Stimulated activated naive CD8-positive, alpha-beta T cell treated with anti-CD3 and anti-CD28 coated beads, Interleukin-15, Interleukin-2, amounts not matched to agents 100 U/mL and 50 U/mL, for 24 hours (primary cell): ENCODE data around the gene PRDM16.

Source experiments
- ATAC-seq: fragments of 150-1000 bp; cut with Tn5 transposase; one replicate; pipeline ENCODE4 v1.10.0; 2021
- DNase-seq: peaks from one replicate; pipeline ENCODE4 v3.0.0; 2021

PRDM16 gene

DNA sequence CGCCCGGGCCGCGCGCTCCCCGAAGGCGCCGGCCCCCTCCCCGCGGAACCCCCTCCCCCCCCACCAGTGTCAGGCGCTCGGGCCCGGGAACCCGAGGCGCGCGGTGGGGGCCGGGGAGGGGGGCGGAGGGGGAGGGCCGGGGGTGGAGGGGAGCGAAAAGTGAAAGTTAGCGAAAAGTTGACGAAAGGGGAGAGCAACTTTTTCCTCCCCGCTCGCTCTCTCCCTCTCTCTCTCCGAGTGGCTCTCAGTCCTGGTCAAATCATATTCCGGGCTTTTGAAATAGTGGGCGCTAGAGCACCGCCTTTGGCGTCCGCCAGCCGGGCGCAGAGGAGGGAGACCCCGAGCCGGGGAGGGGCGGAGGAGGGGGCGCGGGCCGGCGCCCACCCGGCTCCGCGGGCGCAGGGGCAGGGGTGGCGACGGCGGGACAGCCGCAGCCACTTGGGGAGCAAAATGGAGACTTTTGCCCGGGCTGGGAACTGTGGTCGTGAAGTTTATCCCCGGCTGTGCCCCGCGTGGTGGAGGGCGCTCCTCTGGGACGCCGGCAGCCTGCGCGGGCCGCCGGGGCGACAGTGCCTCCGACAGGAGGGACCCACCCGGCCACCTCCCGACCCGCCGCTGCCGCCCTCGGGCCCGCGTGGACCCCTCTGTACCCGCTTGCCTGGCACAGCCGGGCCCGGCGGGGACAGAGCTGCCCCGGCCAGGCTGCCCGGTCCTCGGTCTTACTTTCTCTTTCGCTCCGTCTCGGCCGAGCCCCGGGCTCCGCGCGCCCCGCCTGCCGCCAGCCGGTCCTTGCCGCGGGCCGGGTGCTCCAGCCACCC is 697 bp downstream of the PRDM16 start:
- DNase-seq (no peak), ATAC-seq (no peak)

DNA sequence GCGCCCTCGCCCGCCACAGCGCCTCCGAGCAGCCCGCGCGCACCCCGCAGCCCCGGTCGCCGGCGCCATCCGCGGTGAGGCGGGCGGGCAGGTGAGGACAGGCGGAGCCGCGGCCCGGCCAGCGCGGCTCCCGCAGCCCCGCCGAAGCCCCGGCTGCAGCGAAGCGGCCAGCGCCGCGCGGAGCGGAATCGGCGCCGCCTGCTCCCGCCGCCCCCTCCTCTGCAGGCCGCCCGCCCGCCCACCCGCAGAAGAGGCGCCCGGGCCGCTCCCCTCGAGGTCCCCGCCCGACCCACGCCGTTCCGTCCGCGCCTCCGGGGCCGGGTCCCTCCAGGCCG is 1.3 kb downstream of the PRDM16 start:
- ATAC-seq (no peak), DNase-seq (no peak)

DNA sequence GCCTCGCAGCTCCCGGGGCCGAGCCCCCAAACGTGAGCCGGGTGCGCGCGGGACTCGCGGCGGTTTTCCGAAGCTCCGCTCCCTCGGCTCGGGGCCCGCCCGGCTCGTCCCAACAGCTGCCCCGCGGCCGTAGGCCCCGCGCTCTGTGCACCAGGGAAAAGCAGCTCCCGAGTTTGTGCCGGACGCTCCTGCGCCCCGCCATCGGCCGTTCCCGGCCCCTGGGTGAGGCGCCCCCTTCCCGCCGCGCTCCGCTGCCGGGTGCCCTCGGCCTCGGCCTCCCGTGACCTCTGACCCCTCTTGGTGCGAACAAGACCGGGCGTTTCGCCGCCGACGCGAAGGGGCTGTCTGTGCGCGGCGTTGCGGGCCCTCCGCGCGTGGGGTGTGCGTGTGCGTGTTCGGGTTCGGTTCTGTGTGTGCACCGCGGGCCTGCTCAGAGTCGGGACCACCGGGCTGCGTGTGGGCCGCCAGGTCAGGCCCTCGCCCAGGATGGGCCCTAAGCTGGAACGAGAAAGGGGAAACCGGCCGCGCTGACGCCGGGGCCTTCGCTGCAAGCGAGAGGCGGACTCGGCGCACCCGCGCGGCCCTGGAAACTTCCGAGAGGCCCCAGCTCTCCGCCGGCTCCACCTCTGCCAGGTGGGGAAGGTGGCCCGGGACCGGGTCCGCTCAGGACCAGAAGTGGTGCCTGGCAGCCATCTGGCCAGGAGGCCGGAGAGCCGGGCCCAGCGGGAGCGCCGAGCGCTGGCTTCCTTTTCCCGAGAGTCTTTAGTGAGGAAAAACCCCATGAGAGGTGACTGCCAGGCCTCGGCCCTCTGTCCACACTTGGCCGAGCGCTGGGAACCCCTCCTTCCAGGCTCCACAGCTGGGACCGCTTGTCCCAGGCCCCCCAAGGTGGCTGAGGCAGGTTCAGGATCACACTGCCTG is 1.9 kb downstream of the PRDM16 start:
- ATAC-seq (no peak), DNase-seq (no peak)

DNA sequence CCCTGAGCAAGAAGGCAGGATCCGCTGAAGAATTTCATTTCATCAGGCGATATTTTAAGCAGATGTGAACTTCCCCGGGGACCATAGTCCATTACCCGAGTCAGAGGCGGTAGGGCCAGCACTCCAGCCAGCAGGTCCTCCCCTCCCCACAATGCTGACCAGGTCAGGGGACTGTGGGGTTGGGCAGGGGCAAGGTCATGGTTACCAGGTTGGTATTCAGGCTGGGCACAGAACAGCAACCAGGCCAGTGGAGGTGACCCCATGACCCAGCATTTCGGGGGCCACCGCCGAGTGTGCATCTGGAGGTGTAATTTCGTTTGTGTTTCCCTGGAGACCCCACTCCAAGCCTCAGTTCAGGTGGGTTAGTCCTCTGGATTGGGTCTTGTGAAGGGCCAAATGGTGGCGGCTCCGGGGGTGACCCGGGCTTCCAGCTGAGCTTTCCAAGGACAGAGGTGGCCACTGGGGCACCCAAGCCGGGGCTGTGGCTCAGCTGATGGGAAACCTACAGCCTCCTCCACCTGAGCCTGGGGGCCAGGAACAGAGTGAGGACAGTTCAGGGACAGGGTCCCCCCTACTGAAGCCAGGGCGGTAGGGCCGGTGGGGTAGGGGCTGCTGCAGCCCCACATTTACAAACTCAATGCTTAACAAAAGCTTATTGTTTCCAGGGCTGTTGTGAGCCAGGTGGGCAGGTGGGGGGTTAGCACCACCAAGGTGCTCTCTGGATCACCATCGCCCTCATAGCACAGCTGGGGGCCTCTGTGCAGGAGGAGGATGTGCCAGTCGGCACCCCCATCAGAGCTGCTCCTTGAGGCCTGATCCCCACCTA is 2.8 kb downstream of the PRDM16 start:
- DNase-seq (no peak), ATAC-seq (no peak)

DNA sequence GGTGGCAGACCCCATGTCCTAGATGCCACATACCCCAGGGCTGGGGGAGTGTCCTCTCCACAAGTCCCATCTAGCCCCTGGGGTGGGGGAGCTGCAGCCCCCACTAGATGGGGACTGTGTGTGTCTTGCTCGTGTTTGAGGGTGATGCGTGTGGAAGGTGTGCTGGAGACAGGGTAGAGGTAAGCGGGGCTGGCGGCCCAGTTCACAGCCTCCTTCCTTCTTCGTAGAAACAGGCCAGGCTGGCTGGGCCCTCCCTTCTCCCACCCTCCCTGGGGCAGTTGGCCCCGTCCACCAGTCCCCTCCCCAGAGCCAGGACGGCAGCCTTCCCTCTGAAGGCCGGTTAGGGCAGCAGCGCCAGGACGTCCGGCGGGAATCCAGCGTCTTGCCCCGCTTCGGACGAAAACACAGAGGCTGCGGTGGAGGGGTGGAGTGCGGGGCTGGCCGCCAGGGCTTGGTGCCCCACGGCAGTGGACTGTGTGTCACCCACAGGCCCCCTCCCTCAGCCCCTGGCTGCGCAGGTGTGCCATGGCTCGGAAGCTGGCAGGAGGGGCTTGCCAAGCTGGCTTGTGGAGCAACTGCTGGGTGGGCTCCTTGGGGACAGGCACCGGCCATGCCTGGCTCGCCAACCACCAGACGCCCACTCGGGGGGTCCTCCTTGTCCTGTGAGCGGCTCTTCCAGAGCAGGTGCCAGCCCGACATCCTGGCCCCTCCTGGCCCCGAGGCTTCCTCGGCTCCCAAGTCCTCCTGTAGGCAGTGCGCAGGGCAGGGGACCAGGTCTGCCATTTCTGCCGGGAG is 3.6 kb downstream of the PRDM16 start:
- no peak for DNase-seq
- ATAC-seq, result no peak

DNA sequence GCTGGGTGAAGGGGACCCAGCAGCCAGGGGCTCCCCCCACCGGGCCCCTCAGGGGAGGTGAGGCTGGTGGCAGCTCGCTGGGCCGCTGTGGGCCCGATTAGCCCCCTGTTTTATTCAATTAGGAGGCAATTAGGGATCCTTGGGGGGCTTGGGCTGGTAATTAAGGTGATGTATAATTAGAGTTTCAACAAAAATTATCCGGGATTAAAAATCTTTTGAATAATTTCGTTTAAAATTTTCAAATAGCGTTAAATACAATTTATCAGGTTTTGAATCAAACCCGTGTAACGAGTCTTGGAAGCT is 4.1 kb downstream of the PRDM16 start:
- no peak for ATAC-seq
- no peak for DNase-seq

DNA sequence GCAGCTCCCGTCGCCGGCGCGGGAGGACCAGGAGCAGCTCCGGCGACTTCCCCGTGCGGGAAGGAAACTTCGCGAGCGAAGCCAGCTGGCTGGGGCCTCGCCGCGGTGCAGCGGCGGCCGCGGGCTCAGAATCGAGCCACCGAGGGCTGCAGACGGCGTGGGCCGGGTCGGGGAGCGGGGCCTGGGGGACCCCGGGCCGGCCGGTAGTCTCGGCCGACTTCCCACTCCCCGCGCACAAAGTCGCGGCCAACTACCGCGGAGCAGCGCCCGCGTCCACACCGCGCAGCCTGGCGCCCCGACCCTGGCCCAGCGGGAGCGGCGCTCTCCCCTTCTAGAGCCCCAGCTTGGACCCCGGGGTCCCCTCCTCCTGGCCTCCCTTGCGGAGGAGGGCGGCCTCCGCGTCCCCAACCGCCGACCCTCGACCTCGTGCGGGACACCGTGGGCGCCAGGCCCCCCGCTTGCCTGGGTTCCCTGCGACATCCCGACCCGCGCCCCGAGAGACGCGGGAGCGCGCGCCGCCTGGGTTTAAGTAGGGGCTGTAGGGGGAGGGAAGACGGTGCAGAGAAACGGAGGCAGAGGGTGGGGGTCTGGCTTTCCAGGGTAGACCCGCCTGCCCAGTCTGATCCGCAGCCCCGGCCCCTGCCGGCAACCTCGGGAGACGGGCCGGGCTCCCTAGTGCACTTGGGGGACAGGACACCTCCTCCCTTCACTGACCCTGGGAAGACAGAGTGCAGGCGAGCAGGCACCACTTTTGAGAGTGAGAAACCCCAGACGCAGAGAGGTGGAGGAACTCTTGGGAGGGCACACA is 4.7 kb downstream of the PRDM16 start:
- no peak for DNase-seq
- no peak for ATAC-seq

DNA sequence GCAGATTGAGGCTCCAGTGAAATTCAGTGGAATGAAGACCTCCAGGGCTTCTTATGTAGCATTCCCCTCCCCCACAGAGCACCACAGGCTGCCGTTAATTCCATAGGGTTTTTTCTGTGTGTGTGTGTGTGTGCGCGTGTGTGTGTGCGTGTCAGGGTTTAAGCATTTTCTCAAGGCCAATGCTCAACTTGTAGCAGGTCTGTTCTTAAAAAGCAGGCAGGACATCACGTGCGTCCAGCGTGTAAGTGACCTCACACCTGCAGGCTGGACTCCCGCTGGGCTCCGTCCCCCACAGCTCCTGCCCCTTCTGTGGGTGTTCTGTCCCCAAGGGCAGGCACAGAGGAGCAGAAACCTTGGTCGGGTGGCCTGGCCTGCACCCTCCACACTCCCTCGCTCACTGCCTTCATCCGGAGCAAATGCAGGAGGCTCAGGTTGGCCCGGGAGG is 5.3 kb downstream of the PRDM16 start:
- ATAC-seq (no peak), DNase-seq (no peak)

DNA sequence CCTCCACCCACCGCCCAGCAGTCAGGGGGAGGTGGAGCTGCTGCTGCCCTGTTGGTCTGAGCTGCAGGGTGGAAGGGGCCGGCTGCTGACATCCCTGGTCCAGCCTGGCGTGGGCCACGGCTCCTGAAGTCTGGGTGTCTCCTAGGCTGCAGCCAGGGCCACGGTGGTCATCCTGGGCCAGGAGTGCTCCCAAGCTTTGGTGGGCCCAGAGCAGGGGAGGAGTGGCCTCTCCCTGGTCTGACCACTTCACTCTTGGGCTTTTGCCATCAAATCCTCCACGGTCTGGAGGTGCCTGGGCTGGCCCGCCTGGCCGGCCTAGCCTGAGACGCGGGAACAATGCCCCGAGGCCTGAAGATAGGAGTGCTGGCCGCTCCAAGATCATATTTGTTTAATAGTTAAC is 5.8 kb downstream of the PRDM16 start:
- ATAC-seq, result no peak
- DNase-seq, result no peak

DNA sequence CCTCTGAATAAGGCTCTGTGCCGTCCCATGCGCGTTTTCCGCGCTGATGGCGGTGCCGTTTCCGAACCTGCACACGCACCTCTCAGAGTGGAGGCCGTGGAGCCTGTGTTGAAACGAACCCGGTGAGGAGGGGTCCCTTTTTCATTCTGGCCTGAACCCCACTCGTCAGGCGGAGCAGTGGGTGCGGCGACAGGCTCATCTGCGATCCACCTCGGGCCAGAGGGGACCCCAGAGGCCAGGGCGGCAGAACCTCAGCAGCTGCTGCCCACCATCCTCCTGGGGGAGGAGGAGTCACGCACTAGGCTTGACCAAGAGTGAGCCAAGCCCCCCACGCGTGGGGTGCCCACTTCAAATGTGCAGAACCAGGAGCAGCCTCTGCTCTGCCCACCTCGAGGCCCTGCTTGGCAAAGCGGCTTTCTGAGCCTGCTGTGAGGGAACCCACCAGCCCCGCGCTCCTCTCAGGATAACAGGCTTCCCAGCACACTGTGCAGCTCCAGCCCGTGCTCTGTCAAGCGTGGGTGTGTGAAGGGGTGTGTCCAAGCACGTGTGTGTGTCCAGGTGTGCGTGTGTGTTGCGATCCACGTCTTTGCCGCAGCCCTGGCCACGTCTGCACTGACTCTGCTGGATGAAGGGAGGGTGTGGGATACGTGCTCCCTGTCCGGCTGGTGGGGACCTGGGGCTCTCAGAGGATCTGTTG is 6.8 kb downstream of the PRDM16 start:
- DNase-seq, result no peak
- ATAC-seq, result no peak

DNA sequence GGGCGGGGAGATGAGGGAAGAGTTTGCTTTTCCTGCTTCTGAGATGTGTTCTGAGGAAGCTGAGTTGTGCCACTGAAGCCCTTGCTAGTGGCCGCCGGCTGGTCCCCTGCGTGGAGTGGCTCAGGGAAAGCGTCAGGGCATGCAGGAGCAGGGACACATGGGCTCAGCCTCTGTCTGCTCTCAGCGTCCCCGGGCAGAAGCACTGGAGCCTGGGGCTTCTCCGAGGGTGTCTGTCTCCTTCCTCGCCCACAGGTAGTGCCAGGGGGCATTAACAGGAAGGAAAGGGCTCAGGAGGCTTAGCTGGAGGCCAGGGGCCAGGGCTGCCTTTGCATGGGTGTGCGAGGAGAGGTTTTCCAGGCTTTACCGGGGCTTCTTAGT is 7.3 kb downstream of the PRDM16 start:
- ATAC-seq (no peak), DNase-seq (no peak)

DNA sequence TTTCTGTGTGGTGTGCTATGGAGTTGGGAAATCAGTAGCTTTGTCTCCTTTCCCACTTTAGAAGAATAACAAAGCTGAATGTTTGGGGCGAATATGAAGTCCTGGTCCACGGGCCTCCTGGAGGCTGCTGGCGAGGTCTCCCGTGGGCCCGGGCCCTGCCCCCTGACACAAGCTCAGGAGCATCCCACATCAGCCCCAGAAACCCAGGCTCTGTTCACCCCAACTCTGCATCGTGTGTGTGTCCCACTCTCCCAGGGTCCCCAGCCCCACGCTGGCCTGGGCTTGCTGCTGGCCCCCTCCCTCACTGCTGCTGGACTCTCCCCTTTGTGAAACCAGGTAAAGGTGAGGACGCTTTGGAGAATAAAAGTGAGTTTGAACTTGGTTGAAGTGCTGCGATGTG is 8.1 kb downstream of the PRDM16 start:
- no peak for ATAC-seq

DNA sequence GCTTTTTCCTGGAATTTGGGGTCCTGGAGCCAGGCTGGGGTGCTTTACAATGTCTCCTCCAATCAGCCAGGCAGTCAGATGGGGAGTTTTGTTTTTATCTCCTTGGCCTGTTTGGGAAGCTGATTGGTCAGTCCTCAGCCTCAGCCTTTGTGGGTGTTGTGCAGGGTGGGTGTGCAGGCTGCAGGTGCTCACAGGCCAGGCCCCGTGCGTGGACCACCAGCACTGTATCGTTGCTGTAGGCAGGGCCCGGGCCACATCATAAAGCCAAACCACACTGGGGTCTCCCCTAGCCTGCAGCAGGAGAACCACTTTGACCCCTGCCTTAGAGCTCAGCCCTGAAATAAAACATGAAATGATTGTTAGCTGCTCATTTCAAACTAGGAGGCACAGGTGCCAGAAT is 8.6 kb downstream of the PRDM16 start:
- ATAC-seq (no peak), DNase-seq (no peak)

More for the DNA sequence above, 8.1 kb downstream of the PRDM16 start:
- no peak for DNase-seq

DNA sequence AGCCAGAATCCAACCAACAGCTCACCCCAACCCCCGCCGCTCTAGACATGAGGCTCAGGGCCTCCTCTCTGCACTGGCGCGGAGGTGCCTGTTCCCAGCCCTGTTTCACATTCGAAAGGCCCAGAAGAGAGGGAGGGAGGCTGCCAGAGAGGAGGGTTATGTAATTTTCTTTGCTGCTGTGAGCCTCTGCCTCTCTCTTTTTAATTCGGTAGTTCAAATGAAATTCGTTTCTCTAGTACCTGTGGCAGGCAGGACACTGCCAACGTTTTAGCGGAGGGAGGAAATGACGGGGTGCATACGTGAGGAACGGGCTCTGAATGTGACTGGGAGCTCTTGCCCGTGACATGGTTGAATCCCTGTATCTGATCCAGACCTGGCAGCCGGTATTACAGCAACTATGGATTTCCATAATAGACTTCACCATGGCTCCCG is 9.4 kb downstream of the PRDM16 start:
- no peak for ATAC-seq

DNA sequence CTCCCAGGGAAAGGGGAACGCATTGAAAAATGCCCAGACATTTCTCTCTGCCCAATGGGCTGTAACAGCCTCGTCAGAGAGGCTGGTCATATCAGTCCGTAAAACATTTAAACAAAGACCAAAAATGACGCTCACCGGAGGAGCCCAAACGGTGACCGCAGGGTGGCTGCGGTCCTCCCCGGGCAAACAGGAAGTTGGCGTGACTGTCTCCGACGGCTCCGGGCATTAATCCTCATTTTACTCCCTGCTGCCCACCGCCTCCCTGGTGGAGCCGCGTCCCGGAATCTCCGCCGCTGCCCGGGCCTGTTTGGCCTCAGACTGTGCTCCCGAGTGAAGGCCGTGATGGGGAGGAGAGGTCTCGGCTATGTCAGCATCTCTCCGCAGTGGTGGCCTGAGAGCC is 9.9 kb downstream of the PRDM16 start:
- no peak for DNase-seq
- ATAC-seq, result no peak

More for the DNA sequence above, 9.4 kb downstream of the PRDM16 start:
- DNase-seq, result no peak

DNA sequence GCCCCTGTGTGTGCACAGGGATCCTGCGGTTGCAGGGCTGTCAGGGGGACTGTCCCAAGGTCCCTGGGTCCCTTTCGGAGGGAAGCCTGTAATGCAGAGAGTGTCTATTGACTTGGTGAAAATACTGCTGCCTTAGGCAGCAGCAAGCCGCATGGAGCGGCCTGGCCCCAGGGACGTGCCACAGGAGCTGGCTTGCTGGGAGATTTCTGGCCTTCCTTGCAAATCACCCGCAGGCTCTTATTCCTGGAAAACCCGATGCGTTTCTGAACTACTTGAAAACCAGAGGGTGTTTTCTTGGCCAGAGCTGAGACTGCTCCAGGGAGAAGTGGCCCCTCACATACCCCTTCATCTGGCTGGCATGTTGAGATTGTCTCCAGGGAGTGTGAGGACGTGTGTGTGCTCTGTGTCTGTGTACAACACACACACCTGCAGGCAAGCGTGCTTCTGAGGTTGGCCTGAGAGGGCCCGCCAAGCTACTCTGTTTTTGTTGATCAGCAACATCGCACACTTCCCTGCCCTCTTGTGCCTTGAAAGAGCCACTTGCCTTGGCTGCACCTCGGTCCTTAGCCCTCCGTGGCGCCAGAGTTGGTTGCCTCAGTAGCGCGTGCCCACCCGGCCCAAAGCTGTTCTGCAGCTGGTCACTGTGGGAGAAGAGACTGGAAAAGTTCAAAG is 10.5 kb downstream of the PRDM16 start:
- DNase-seq (no peak), ATAC-seq (no peak)

DNA sequence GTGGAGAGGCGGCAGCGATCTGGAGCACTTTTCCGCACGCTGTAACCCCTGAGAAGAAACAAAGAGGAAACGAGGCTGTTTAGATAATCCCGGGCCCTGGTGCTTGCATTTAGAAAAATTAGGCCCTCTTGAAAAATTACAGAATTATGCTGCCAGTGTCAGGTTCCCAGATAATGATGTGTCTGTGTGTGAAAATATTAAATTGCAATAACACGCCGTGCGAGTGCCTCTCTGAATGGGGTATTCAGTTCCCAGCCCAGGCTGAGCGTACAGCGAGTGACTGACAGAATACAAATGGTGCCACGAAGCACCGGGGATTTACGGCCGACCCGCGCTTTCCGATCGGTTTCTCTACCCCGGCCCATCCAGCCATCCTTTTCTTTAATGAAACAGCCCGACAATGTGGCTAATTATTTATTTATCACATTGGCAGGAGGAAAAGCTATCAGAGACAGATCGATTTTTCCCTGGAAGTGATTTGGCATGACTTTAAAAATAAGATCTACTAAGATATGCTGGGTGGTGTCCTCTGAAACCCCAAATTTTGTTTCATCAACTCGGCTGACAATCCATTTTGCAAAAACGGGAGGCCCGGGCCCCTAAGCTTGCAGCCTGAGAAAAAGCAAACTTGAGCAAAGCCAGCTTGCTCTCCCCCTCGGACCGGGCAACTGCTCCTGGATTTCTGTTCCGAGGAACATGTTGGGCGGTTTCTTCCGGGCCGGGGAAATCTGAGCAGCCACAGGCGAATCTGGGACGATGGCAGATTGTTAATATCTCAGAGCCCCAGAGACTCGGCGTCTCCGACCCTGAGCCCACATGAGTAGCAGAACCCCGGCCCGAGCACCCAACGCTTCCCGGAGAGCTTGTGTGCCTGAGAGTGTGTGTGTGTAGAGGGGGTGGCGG is 11.3 kb downstream of the PRDM16 start:
- ATAC-seq (no peak), DNase-seq (no peak)

DNA sequence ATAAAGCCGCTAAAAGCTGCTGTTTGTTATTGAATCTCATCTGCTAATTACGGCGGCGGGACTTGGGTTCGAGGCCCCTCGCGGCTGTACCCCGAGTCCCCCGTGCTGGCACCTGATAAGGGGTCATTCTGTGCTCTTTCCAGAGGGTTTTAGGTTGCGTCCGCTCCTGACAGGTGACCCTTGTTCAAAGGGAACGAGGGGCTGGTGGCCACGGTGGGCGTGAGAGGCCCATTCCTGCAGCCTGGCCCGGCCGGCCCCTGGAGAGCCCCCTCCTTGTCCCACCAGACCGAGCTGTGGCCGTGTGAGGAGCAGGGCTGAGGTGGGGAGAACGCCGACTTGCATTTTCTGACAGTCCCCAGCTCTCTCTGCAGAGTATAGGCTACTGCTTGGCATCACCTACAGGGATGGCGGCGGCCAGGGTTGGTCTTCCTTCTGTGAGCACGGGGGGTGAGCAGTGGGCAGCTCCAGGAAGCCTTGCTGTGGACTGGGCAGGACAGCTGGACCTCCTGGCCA is 12.2 kb downstream of the PRDM16 start:
- no peak for DNase-seq
- ATAC-seq, result no peak

DNA sequence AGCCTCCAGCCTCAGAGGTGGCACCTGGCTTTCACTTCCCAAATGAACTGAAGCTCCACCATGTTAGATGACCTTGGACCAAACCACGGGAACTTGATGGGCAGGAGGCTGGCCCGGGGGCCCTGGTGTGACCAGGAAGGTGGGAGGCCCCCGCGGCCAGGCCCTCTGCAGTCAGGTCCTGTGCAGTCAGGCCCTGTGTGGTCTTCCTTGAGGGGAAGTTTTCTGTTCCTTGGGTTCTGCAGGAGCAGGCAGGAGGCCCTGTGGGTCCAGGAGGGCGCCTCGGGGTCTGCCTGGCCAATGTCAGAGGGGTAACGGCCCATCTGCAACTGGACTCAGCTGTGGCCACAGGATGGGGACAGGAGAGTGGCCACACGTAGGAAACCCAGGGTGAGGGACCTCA is 13.0 kb downstream of the PRDM16 start:
- DNase-seq (no peak), ATAC-seq (no peak)
